Liver (tissue), 3 donors: ENCODE data around the gene FBN3.

Experiments
- ATF3 ChIP-seq: IDR thresholded peaks from 2 replicates; pipeline ENCODE4 v1.6.1; 2016; ENCODE audit warnings: antibody characterized with exemption
- EGR1 ChIP-seq, 2 donors: IDR thresholded peaks; 2 replicates each; pipeline ENCODE4 v1.6.1; 2016 to 2018; ENCODE audit warnings: antibody characterized with exemption in 2 of 2, low read depth in 2 of 2
- GABPA ChIP-seq, 2 donors: IDR thresholded peaks in 1 of 2; conservative IDR thresholded peaks in 1 of 2; 2 replicates each; pipeline ENCODE4 v1.6.1; 2016; ENCODE audit warnings: antibody characterized with exemption in 2 of 2, mild to moderate bottlenecking in 1 of 2, moderate library complexity in 1 of 2
- HNF4A ChIP-seq, 2 donors: conservative IDR thresholded peaks; 2 replicates each; pipeline ENCODE4 v1.6.1; 2016; ENCODE audit warnings: antibody characterized with exemption in 2 of 2, mild to moderate bottlenecking in 2 of 2
- HNF4G ChIP-seq: IDR thresholded peaks from 2 replicates; pipeline ENCODE4 v1.6.1; 2016; ENCODE audit warnings: antibody characterized with exemption
- RAD21 ChIP-seq, 2 donors: IDR thresholded peaks; 2 replicates each; pipeline ENCODE4 v1.6.1; 2016; ENCODE audit warnings: antibody characterized with exemption in 2 of 2, mild to moderate bottlenecking in 2 of 2
- REST ChIP-seq: IDR thresholded peaks from 2 replicates; pipeline ENCODE4 v1.6.1; 2016; ENCODE audit warnings: antibody characterized with exemption, mild to moderate bottlenecking
- RXRA ChIP-seq, 2 donors: IDR thresholded peaks; 2 replicates each; pipeline ENCODE4 v1.6.1; 2017 to 2018; ENCODE audit warnings: antibody characterized with exemption in 2 of 2, mild to moderate bottlenecking in 1 of 2
- SP1 ChIP-seq: IDR thresholded peaks from 2 replicates; pipeline ENCODE4 v1.6.1; 2018; ENCODE audit warnings: antibody characterized with exemption, mild to moderate bottlenecking
- TAF1 ChIP-seq: conservative IDR thresholded peaks from 2 replicates; pipeline ENCODE4 v1.6.1; 2016; ENCODE audit warnings: antibody characterized with exemption, mild to moderate bottlenecking
- YY1 ChIP-seq: IDR thresholded peaks from 2 replicates; pipeline ENCODE4 v1.6.1; 2016; ENCODE audit warnings: antibody characterized with exemption, mild to moderate bottlenecking
- TF ChIP-seq, protein P1 (sequence below): fragments of 150-350 bp; IDR thresholded peaks from 2 replicates; pipeline ENCODE4 v1.5.1; 2017; ENCODE audit warnings: improper control_type of control experiment, low read depth, low read length; ENCODE audit not compliant: missing input control
- TF ChIP-seq, protein P2 (sequence below): IDR thresholded peaks from 2 replicates; pipeline ENCODE4 v1.6.1; 2016; ENCODE audit warnings: antibody characterized with exemption
- TF ChIP-seq, protein P3 (sequence below): IDR thresholded peaks from 2 replicates; pipeline ENCODE4 v1.6.1; 2016; ENCODE audit warnings: antibody characterized with exemption
- donor health status: healthy.
- donor health status: healthy.

DNA sequence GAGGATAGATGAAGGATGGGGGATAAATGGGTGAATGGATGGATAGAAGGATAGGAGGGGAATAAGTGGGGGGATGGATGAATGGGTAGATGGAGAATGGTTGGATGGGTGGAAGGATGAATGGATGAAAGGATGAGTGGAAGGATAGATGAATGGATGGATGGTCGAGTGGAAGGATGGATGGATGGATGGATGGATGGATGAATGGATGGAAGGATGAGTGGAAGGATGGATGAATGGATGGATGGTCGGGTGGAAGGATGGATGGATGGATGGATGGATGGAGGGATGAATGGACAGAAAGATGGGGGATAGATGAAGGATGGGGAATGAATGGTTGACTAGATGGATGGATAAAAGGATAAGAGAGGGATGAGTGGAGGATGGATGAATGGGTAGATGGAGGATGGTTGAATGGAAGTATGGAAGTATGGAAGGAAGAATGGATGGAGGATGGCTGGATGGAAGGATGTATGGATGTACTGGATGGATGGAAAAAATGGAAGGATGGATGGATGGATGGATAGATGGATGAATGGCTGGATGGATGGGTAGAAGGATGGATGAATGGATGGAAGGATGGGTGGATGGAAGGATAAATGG lies 42.0 kb downstream of the FBN3 start:
- TF ChIP-seq, protein P1, sequence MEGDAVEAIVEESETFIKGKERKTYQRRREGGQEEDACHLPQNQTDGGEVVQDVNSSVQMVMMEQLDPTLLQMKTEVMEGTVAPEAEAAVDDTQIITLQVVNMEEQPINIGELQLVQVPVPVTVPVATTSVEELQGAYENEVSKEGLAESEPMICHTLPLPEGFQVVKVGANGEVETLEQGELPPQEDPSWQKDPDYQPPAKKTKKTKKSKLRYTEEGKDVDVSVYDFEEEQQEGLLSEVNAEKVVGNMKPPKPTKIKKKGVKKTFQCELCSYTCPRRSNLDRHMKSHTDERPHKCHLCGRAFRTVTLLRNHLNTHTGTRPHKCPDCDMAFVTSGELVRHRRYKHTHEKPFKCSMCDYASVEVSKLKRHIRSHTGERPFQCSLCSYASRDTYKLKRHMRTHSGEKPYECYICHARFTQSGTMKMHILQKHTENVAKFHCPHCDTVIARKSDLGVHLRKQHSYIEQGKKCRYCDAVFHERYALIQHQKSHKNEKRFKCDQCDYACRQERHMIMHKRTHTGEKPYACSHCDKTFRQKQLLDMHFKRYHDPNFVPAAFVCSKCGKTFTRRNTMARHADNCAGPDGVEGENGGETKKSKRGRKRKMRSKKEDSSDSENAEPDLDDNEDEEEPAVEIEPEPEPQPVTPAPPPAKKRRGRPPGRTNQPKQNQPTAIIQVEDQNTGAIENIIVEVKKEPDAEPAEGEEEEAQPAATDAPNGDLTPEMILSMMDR: no peak
- TF ChIP-seq GABPA (IDR thresholded peaks at IDR 0.05 in 1 of 2, conservative IDR thresholded peaks at IDR 0.05 in 1 of 2) (no peak), EGR1 (IDR thresholded peaks at IDR 0.05; ENCODE audit: low read depth in 2 of 2) (no peak), RAD21 (IDR thresholded peaks at IDR 0.05) (no peak), ATF3 (no peak), SP1 (no peak), TAF1 (no peak), YY1 (no peak), REST (no peak), HNF4A (conservative IDR thresholded peaks at IDR 0.05) (no peak), RXRA (IDR thresholded peaks at IDR 0.05) (no peak), HNF4G (no peak)
- TF ChIP-seq, protein P2, sequence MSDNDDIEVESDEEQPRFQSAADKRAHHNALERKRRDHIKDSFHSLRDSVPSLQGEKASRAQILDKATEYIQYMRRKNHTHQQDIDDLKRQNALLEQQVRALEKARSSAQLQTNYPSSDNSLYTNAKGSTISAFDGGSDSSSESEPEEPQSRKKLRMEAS: no peak
- TF ChIP-seq, protein P3, sequence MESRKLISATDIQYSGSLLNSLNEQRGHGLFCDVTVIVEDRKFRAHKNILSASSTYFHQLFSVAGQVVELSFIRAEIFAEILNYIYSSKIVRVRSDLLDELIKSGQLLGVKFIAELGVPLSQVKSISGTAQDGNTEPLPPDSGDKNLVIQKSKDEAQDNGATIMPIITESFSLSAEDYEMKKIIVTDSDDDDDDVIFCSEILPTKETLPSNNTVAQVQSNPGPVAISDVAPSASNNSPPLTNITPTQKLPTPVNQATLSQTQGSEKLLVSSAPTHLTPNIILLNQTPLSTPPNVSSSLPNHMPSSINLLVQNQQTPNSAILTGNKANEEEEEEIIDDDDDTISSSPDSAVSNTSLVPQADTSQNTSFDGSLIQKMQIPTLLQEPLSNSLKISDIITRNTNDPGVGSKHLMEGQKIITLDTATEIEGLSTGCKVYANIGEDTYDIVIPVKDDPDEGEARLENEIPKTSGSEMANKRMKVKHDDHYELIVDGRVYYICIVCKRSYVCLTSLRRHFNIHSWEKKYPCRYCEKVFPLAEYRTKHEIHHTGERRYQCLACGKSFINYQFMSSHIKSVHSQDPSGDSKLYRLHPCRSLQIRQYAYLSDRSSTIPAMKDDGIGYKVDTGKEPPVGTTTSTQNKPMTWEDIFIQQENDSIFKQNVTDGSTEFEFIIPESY: no peak
